ENCODE data around the gene CLEC4F.
"Not testable (repeated sequence)": the region's sequence is repeated elsewhere in the genome, so short reads cannot be mapped to it uniquely, and the experiment has no call there.

CLEC4F gene

GRCh38 chr2:70799706-70800105 lies 20.7 kb downstream of the CLEC4F start:
- TF ChIP-seq CTCF (IDR thresholded peaks at IDR 0.05; ENCODE audit: low read depth, low read length): no peak
- no peak for DNase-seq (ENCODE audit: extremely low read depth, low read depth)

GRCh38 chr2:70797996-70798395 lies 22.4 kb downstream of the CLEC4F start:
- not testable (repeated sequence) for DNase-seq (ENCODE audit: extremely low read depth, low read depth)

- no peak for TF ChIP-seq CTCF (IDR thresholded peaks at IDR 0.05; ENCODE audit: low read depth, low read length)
- DNase-seq (ENCODE audit: extremely low read depth, low read depth): no peak
These were observed 22.9 kb downstream of the CLEC4F start for GRCh38 chr2:70797506-70797905.

GRCh38 chr2:70796262-70796661 lies 24.1 kb downstream of the CLEC4F start:
- no peak for DNase-seq (ENCODE audit: extremely low read depth, low read depth)
- no peak for TF ChIP-seq CTCF (IDR thresholded peaks at IDR 0.05; ENCODE audit: low read depth, low read length)

GRCh38 chr2:70795164-70795995 lies 25.0 kb downstream of the CLEC4F start:
- no peak for TF ChIP-seq CTCF (IDR thresholded peaks at IDR 0.05; ENCODE audit: low read depth, low read length)
- no peak for DNase-seq (ENCODE audit: extremely low read depth, low read depth)

GRCh38 chr2:70793450-70793849 lies 26.9 kb downstream of the CLEC4F start:
- no peak for DNase-seq (ENCODE audit: extremely low read depth, low read depth)
- no peak for TF ChIP-seq CTCF (IDR thresholded peaks at IDR 0.05; ENCODE audit: low read depth, low read length)

GRCh38 chr2:70790136-70790828 lies 30.1 kb downstream of the CLEC4F start, which contains the start of gene FIGLA:
Gene FIGLA (minus strand): TSS chr2:70790643. CDS start chr2:70790638, 5 bp downstream.
- TF ChIP-seq CTCF (IDR thresholded peaks at IDR 0.05; ENCODE audit: low read depth, low read length): no peak
- no peak for DNase-seq (ENCODE audit: extremely low read depth, low read depth)

Measured in AG09319 (cell line).